ENCODE results near the gene DGUOK.
"Not testable (repeated sequence)": the region's sequence is repeated elsewhere in the genome, so short reads cannot be mapped to it uniquely, and the experiment has no call there.

GRCh38 chr2:73940066-73940465 is 13.4 kb downstream of the DGUOK start:
- not testable (repeated sequence) for TF ChIP-seq ZNF274 (IDR thresholded peaks at IDR 0.05; ENCODE audit: low read depth, low read length); YY1 (IDR thresholded peaks at IDR 0.05; ENCODE audit: insufficient read depth, insufficient read length); SUZ12 (IDR thresholded peaks at IDR 0.05; ENCODE audit: extremely low read depth, insufficient read depth, insufficient read length)

All from NT2/D1 (cell line).